DMS153 (cell line): ENCODE data around the gene TAB3.

Source experiments
- DNase-seq: peaks from one replicate; lab custom pipeline; 2025; lab: John Stamatoyannopoulos, UW

Gene TAB3

DNA sequence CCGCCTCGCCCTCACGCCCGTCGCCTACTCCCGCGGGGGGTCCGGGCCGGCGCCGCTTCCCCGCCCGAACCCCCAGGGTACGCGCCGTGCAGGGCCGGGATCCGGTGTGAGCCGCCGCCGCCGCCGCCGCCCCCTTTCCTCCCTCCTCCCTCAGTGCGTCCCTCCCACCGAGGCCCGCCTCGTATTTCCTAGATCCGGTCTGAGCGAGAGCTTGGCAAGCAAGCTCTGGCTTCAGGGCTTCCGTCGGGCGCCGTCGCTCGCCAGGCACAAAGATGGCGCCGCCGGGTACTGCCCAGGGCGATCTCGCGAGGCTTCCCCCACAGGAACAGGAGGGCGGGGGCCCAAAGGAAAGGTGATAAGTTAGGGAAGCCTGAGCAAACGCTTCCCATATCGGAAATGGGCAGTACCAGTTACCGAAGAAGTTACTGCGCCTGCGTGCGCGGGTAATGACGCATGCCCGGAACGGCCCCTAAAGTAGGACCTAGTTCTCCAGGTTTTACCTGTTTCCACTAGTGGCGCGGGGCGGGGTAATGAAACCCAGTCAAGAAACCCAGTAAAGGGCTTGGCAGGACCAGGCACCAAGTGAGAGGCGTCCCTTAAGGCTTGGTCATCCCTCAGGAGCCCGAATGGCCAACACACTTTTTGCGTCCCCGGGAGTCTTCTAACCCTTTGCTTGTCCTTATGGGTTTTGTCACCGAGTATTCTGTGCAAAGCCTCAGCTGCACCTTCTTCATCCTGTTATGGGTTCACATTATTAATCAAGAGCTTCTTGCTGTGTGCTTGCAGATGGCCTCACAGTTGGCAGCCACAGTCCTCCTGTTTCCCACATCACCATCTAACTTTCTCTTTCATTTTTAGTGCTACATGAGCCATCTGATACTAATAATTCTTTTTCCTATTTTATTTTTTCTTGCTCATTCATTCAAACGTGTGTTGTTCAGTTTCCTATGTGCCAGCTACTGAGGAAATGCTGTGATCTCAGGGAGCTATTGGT lies at the start of gene TAB3:
Gene TAB3, minus strand, starts transcription at position 108 of the 994 bp plus-strand sequence. CDS start 29,666 bp downstream, outside the sequence.
- DNase-seq, result peak; percentile 97

- DNase-seq, result no peak
These were observed 49.2 kb upstream of the TAB3 start for GRCh38 chrX:30938295-30938694.

GRCh38 chrX:30935985-30936384 lies 46.9 kb upstream of the TAB3 start:
- no peak for DNase-seq

GRCh38 chrX:30931920-30932319 lies 42.9 kb upstream of the TAB3 start:
- no peak for DNase-seq

GRCh38 chrX:30930679-30931078 lies 41.6 kb upstream of the TAB3 start:
- DNase-seq, result no peak

DNA sequence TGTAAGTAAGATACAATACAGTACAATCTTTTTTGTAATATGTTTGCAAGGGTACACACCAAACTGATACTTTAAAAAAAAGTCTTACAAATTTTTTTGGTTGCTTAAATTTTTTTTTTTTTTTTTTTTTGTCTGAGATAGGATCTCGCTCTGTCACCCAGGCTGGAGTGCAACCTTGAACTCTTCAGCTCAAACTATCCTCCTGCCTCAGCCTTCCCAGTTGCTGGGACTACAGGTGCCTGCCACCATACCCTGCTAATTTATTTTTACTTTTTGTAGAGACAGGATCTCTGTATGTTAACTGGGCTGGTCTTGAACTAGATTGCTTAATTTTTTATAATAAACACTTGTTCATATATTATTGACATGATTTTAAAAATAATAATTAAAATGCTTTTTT lies 41.1 kb upstream of the TAB3 start:
- no peak for DNase-seq

GRCh38 chrX:30920271-30920670 lies 31.2 kb upstream of the TAB3 start:
- DNase-seq, result no peak

DNA sequence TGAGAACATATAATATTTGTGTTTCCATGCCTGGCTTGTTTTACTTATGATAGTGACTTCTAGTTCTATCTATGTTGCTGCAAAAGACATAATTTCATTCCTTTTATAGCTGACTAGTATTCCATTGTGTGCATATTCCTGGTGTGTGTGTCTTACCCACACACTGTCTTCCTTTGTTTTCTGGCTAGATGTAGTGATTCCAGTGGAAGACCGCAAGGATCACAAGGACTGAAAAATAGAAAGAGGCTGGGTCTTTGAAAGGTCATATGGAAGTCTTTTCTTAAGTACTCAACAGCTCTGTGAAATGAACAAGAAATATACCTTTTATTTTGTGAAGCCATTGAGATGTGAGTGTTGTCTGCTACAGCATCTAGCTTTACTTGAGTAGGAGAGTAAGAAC lies 29.4 kb upstream of the TAB3 start:
- DNase-seq, result no peak

- DNase-seq, result no peak
These were observed 24.4 kb upstream of the TAB3 start for GRCh38 chrX:30913492-30913891.

- no peak for DNase-seq
These were observed 21.2 kb upstream of the TAB3 start for GRCh38 chrX:30910124-30910860.

- DNase-seq, result no peak
These were observed 17.7 kb upstream of the TAB3 start for GRCh38 chrX:30906726-30907125.

DNA sequence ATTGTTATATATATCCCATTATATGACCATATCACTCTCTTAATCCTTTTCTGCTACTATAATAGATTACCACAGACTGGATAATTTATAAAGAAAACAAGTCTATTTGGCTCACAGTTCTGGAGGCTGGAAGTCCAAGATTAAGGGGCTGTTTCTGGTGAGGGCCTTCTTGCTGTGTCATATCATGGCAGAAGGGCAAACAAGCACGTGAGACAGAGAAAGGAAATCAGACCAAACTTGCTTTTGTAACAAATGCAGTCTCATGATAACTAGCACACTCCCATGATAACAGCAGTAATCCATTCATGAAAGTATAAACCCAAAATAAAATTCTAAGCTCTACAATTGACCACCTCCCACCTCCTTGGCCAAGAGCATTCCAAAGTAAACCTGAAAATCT lies 16.3 kb upstream of the TAB3 start:
- DNase-seq, result no peak

GRCh38 chrX:30904632-30905031 lies 15.6 kb upstream of the TAB3 start:
- no peak for DNase-seq

GRCh38 chrX:30904186-30904585 lies 15.1 kb upstream of the TAB3 start:
- DNase-seq, result no peak

DNA sequence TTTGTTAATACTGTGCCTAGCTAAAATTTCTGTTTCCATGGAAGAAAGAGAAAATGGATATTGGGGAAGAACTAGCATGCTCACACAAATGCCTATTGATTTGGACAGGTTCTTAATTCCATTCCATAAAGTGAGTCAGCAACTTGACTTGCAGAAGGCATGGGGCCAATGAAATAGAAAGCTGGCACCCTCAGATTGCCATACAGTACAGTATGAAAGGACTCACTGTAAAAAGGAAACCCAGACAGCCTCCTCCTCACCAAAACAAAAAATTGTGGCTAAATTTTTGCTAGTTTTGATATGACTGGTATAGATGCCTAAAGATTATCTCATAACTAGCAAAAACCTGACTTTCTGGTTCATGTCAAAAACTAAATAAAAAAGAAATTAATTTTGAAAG lies 11.2 kb upstream of the TAB3 start:
- DNase-seq, result no peak

GRCh38 chrX:30898886-30899285 lies 9.8 kb upstream of the TAB3 start:
- DNase-seq, result no peak

GRCh38 chrX:30895370-30895769 lies 6.3 kb upstream of the TAB3 start:
- no peak for DNase-seq

DNA sequence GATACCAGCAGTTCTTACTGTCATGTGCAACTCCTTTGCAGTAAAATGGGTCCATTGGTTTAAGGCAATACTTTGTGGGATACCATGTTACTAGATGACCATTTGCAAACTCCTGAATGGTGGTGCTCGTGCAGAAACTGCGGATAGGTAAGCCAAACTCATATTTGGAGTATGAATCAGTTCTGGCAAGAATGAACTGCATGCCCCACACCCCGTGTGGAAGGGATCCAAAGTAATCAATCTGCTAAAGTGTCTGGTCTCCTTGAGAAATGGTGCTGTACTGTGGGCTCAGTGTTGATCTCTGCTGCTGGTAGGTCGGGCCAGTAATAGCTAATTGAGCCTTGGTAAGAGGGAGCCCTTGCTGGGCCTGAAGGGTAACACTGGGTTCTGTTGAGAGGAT lies 4.2 kb upstream of the TAB3 start:
- DNase-seq, result no peak

GRCh38 chrX:30892591-30892990 lies 3.5 kb upstream of the TAB3 start:
- no peak for DNase-seq

DNA sequence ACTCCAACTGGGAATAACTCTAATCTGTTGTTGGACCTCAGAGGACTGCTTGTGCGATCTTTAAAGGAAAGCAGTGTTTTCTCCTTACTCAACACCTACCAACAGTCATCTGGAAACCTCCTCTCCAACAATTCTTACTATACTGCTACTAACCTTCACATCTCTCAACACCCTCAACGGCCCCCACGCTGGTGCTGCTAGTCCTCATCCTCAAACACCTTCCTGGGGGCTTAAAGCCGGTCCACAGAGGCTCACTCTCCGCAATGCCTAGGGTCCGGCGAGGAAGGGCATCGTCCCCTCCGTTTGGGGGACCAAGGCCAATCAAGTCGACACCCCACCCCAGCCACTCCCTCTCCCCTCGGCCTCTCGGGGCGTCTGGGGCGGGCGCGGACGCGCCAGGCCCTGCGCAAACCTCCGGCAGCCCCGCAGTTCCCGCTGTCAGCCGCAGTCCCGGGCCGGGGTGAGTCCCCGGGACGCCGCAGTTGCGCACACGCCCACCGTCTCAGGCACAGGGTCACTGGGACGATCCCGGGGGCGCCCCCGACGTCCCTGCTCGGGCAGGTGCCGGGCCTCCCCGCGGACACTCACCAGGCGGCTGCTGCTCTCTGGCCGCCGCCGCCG lies 418 bp downstream of the TAB3 start:
- no peak for DNase-seq

- no peak for DNase-seq
These were observed 1.3 kb downstream of the TAB3 start for GRCh38 chrX:30887721-30888120.

- DNase-seq, result no peak
These were observed 1.8 kb downstream of the TAB3 start for GRCh38 chrX:30887288-30887687.

DNA sequence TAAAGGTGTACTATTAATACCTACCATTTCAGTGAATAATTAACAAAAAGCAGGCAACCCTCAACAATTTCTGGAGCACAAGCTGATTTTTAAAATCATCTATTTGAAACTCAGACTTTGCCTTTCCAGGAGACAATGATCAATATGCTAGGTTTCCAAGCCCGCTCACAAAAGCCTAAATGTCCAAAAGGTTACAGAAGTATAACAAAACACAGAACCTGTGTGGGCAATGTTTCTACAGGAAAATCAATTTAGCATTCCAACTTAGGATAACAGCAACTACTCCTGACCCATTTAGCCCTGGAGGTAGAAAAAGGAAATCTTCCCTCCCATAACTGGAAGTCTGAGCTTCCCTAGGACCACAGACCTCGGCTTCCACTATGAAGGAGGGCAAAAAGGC lies 3.9 kb downstream of the TAB3 start:
- DNase-seq, result no peak
